Measurements from ENCODE around the gene HBS1L. TPM values are rescaled to one million over a fixed set of nuclear protein-coding genes. Genes with fewer than 3 reads are reported as not detected.

HBS1L gene
- total RNA-seq, 2 experiments from 2014 or later, result 137 to 141 TPM

DNA sequence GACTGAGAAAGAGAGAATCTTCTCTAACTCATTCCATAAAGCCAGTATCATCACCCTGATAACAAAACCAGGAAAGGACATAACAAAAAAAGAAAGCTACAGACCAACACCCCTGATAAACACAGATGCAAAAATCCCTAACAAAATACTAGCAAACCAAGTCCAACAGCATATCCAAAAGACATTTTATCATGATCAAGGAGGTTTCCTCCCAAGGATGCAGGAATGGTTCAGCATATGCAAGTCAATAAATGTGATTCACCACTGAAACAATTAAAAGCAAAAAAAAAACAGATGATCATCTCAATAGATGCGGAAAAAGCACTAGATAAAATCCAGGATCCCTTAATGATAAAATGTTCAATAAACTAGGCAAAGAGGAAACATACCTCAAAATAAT lies 80.3 kb downstream of the HBS1L start:
- ChIA-PET POLR2A (no interaction called here), CTCF (no interaction called here)

DNA sequence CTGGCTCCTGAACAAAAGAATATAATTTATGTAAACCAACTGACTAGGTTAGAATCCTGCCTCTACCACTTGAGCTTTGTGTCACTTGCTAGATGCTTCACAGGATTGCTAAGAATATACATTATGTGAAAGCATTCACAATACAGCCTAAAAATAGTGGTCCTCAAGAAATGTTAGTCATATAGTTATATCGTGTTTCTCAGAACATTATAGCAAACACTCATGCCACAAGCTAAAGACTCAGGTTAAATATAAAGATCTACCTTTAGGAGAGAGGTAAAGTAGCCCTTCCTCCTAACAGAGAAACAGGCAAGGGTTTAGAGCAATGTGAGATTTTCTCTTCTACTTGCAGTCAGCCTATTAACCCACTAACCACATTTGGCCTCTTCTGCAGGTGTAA lies 86.9 kb downstream of the HBS1L start:
- CTCF ChIA-PET, result interaction anchor here (0.8 kb wide), 1 partner anchor 78 kb away, joined by 4 read pairs; no protein-coding TSS in a partner anchor
- POLR2A ChIA-PET, result no interaction called here

GRCh38 chr6:134964451-134965203 lies 90.0 kb downstream of the HBS1L start:
- CTCF ChIA-PET, result interaction anchor here (0.7 kb wide), 1 partner anchor 502 kb away, joined by 3 read pairs; no protein-coding TSS in a partner anchor
- POLR2A ChIA-PET, result interaction anchor here (0.6 kb wide), 1 partner anchor 714 kb away, joined by 5 read pairs; no protein-coding TSS in a partner anchor

- ChIA-PET POLR2A (no interaction called here), CTCF (no interaction called here)
Observed at GRCh38 chr6:134962421-134962820, 92.2 kb downstream of the HBS1L start.

GRCh38 chr6:134961366-134961765 lies 93.3 kb downstream of the HBS1L start:
- ChIA-PET CTCF (no interaction called here), POLR2A (no interaction called here)

GRCh38 chr6:134959603-134960002 lies 95.0 kb downstream of the HBS1L start:
- ChIA-PET CTCF (no interaction called here), POLR2A (interaction anchor here (0.6 kb wide), 1 partner anchor 223 kb away, joined by 3 read pairs; no protein-coding TSS in a partner anchor)

- POLR2A ChIA-PET, result no interaction called here
Observed at GRCh38 chr6:134956676-134957075, 97.9 kb downstream of the HBS1L start.

DNA sequence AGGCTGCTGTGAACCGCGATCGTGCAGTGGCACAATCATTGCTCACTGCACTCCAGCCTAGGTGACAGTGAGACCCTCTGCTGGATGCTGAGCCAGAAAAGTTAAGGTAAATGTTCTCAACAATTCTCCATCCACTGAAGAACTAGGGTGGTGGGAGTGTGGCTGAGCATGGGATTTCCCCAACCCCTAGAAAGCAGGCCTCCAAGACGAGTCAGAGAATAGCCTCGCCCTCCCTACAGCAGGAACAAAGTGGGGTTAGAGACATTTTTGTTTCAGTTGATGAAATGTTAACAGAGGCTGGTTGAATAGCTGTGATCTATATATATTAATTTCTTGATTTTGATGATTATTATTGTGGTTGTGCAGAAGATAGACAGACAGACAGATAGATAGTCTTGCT lies 98.6 kb downstream of the HBS1L start:
- ChIA-PET CTCF (no interaction called here), POLR2A (no interaction called here)

More at GRCh38 chr6:134956676-134957075, 97.9 kb downstream of the HBS1L start:
- CTCF ChIA-PET, result no interaction called here

- ChIA-PET CTCF (no interaction called here), POLR2A (no interaction called here)
Observed at GRCh38 chr6:134954272-134955000, 100.2 kb downstream of the HBS1L start.

DNA sequence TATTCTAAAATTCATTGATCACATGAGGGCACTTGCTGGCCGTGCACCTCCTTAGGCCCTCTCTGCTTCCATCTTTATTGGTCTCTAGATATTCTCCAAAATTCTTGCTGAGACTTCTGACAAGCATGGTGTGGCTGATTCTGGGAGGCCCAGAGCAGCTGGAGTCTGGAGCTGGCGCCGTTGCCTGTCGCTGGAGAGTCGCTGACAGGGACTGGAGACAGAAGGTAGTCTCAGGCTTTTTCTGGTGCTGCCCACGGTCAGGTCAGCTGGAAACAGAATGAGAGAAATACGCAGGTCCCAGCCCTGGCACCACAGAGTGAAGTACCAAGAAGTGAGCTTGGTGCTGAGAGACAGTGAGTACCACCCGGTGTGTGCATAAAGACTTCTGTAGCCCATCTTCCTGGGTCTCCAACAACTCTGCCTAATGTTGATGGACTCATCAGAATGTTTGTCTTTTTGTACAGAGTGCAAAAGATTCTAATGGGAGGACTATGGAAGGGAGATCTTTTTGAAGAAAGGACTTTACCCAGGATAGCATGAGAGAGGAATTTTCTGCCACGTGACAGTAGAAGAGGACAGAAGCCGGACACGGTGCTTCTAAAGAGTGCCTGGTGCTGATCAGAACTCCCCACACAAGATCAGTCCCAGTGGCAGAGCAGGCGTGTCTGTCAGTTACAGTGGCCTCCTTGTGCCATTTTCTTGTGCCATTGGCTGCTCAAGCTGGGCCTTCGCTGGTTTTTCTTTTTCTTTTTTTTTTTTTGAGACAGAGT lies 102.9 kb downstream of the HBS1L start:
- POLR2A ChIA-PET, result no interaction called here
- CTCF ChIA-PET, result no interaction called here

DNA sequence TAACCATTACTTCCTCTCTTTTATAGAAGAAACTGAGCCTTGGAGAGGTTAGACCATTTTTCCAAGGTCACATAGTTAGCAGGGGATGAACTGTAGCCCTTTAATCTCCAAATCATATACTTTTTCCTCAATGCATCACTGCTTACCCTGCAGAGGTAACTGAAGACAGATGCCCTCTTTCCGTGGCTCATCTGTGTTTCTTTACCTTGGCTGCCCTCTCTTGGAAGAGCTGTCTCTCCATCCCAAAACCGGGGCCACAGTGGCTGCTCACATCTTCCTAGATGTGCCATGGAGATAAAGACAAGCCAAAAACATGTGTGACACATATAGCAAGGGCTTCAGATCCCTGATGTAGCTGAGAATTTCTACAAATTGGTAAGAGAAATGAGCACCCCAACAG lies 104.1 kb downstream of the HBS1L start:
- POLR2A ChIA-PET, result no interaction called here
- CTCF ChIA-PET, result no interaction called here

- CTCF ChIA-PET, result interaction anchor here (1.4 kb wide), 1 partner anchor 10 kb away, joined by 3 read pairs; no protein-coding TSS in a partner anchor
- POLR2A ChIA-PET, result no interaction called here
Observed at GRCh38 chr6:134949927-134950326, 104.7 kb downstream of the HBS1L start, which contains the start of gene ALDH8A1. Gene ALDH8A1, minus strand, starts transcription at chr6:134950101. Its CDS starts 48 bp downstream, at chr6:134950053.

DNA sequence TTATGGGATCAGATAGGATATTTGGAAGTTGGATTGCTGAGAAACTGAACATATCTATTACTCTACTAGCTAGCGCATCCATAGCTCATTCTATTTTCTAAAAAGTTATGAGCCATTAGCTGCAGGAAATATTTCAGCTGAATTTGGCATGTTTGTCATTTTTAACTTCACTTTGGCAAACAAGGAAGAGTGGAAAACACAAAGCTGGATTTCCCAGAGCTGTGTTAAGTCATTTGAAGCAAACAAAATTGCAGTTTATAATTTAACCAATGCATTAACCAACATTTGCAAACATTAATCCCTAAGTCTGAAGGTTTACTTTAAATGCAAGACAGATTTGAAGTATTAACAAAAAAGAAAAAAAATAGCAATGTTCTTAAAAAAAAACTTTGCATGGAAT lies 105.9 kb downstream of the HBS1L start:
- ChIA-PET POLR2A (no interaction called here), CTCF (interaction anchor here (1.4 kb wide), 1 partner anchor 8 kb away, joined by 3 read pairs; no protein-coding TSS in a partner anchor)

DNA sequence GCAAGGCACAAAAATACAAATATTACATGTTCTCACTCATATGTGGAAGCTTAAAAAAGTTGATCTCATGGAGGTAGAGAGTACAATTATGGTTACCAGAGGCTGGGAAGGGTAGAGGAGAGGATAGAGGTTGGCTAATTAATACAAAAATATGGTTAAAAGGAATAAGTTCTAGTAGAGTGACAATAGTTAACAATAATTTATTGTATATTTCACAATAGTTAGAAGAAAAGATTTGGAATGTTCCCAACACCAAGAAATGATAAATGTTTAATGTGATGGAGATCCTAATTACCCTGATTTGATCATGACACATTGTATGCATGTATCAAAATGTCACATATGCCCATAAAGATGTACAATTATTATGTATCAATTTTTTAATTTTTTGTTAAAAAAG lies 106.5 kb downstream of the HBS1L start:
- POLR2A ChIA-PET, result no interaction called here
- CTCF ChIA-PET, result interaction anchor here (0.7 kb wide), 1 partner anchor 655 kb away, joined by 3 read pairs; no protein-coding TSS in a partner anchor

GRCh38 chr6:134945045-134945444 lies 109.6 kb downstream of the HBS1L start:
- POLR2A ChIA-PET, result no interaction called here

DNA sequence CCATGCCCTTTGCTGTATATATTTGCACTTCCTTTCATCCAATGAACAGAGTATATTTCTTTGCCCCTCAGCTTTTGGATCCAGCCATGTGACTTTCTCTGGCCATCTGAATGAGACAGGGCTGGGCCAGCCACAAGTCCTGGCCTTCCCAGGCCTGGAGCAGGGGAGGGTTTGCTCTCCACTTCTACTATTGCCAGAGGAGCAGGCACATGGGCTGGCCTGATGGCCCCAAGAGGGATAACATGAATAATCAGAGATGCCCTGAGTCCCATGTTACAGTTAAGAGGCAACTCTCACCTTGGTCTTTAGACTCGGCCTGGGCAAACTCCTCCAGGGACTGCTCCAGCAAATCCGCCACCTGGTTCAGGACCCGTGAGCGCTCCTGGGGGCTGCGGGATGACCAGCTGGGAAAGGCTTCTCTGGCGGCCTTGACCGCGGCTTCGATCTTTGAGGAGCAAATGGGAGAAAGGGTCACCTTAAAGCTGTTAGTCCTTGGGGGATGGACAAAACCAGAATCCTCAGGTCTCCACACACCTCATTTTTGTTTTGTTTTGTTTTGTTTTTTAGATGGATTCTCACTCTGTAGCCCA lies 111.0 kb downstream of the HBS1L start:
- ChIA-PET CTCF (no interaction called here), POLR2A (no interaction called here)

More at GRCh38 chr6:134945045-134945444, 109.6 kb downstream of the HBS1L start:
- CTCF ChIA-PET, result no interaction called here

DNA sequence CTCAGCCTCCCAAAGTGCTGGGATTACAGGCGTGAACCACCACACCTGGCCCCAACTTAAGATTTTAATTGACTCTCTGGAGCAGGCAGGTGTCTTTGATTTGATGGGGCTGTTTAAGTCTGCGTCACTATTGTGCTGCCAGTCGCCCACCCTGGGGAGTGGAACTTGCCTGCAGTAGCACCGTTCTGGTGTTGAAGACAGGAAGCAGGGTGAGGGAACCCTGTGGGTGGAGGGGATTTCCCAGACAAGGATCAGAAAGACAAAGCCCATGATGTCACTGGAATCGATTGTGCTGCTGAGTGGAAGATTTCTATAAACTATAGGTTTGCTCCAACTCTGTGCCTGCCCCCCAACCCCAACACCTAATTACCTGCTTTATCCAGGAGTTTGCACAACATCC lies 115.7 kb downstream of the HBS1L start:
- CTCF ChIA-PET, result no interaction called here
- POLR2A ChIA-PET, result no interaction called here

GRCh38 chr6:134937426-134937825 lies 117.2 kb downstream of the HBS1L start:
- CTCF ChIA-PET, result no interaction called here
- POLR2A ChIA-PET, result no interaction called here

GRCh38 chr6:134936931-134937330 lies 117.7 kb downstream of the HBS1L start:
- POLR2A ChIA-PET, result no interaction called here
- CTCF ChIA-PET, result no interaction called here

GRCh38 chr6:134936476-134936875 lies 118.1 kb downstream of the HBS1L start:
- CTCF ChIA-PET, result no interaction called here
- POLR2A ChIA-PET, result no interaction called here

Data from activated CD8-positive, alpha-beta memory T cell treated with anti-CD3 and anti-CD28 coated beads for 36 hours (primary cell).